PC-3 (cell line): ENCODE measurements around the gene NAP1L1.

Experiments used
- CTCF ChIP-seq: fragments of 300-600 bp; sonication (generic); conservative IDR thresholded peaks from 2 replicates; pipeline ENCODE4 v1.5.1; 2017; ENCODE audit warnings: antibody characterized with exemption, low read depth, mild to moderate bottlenecking, low read length
- EZH2 ChIP-seq: fragments of 300-600 bp; sonication (generic); IDR thresholded peaks from one replicate; pipeline ENCODE4 v1.6.1; 2017; ENCODE audit warnings: antibody characterized with exemption, mild to moderate bottlenecking, low read length; ENCODE audit not compliant: unreplicated experiment

GRCh38 chr12:76075448-76075847 is 9.0 kb downstream of the NAP1L1 start:
- TF ChIP-seq CTCF (no peak), EZH2 (no peak)
